Occipital lobe (tissue), 2 donors: Measurements from ENCODE around the gene ZSCAN23. TPM values are rescaled to one million over a fixed set of nuclear protein-coding genes. Genes with fewer than 3 reads are reported as not detected.
"Not testable (repeated sequence)": the region's sequence is repeated elsewhere in the genome, so short reads cannot be mapped to it uniquely, and the experiment has no call there.

Experiments
- DNase-seq: peaks from one replicate; lab custom pipeline; 2025; lab: John Stamatoyannopoulos, UW
- total RNA-seq: library from RNA; depleted of rRNA; stranded (reverse); fragments of >200 nt; gene quantifications from one replicate; pipeline ENCODE4 v1.2.3, GENCODE V29; 2014

ZSCAN23 gene
- 16.2 TPM for total RNA-seq

- DNase-seq: peak; percentile 79
These were observed at the start of gene ZSCAN23 for GRCh38 chr6:28443112-28443773. ZSCAN23 (minus strand) TSS chr6:28443491; CDS start chr6:28436266, 7,225 bp downstream.

- DNase-seq: no peak
These were observed 48.7 kb upstream of the ZSCAN23 start for GRCh38 chr6:28491984-28492317.

- no peak for DNase-seq
These were observed 47.1 kb upstream of the ZSCAN23 start for GRCh38 chr6:28490205-28490890.

- no peak for DNase-seq
These were observed 46.3 kb upstream of the ZSCAN23 start for GRCh38 chr6:28489366-28490204.

- DNase-seq: no peak
These were observed 45.6 kb upstream of the ZSCAN23 start for GRCh38 chr6:28488916-28489365.

GRCh38 chr6:28486988-28487742 lies 43.9 kb upstream of the ZSCAN23 start:
- no peak for DNase-seq

- no peak for DNase-seq
These were observed 43.2 kb upstream of the ZSCAN23 start for GRCh38 chr6:28486533-28486932.

- DNase-seq: no peak
These were observed 42.2 kb upstream of the ZSCAN23 start for GRCh38 chr6:28485482-28485881.

- no peak for DNase-seq
These were observed 37.1 kb upstream of the ZSCAN23 start for GRCh38 chr6:28480253-28480932.

GRCh38 chr6:28478518-28478917 lies 35.2 kb upstream of the ZSCAN23 start:
- DNase-seq: no peak

GRCh38 chr6:28474441-28475219 lies 31.3 kb upstream of the ZSCAN23 start:
- DNase-seq: no peak

- DNase-seq: not testable (repeated sequence)
These were observed 26.0 kb upstream of the ZSCAN23 start for GRCh38 chr6:28469153-28469745.

GRCh38 chr6:28468056-28468455 lies 24.8 kb upstream of the ZSCAN23 start:
- no peak for DNase-seq

GRCh38 chr6:28462401-28462800 lies 19.1 kb upstream of the ZSCAN23 start:
- DNase-seq: no peak

GRCh38 chr6:28458568-28458967 lies 15.3 kb upstream of the ZSCAN23 start:
- DNase-seq: no peak

- DNase-seq: no peak
These were observed 5.8 kb upstream of the ZSCAN23 start for GRCh38 chr6:28449056-28449455.

- not testable (repeated sequence) for DNase-seq
These were observed 4.2 kb upstream of the ZSCAN23 start for GRCh38 chr6:28447512-28447906.

GRCh38 chr6:28446818-28447511 lies 3.7 kb upstream of the ZSCAN23 start:
- DNase-seq: peak; percentile 21

- DNase-seq: not testable (repeated sequence)
These were observed 1.5 kb upstream of the ZSCAN23 start for GRCh38 chr6:28444759-28445158.
